ENCODE results near the gene TERT.

The TERT gene

DNA sequence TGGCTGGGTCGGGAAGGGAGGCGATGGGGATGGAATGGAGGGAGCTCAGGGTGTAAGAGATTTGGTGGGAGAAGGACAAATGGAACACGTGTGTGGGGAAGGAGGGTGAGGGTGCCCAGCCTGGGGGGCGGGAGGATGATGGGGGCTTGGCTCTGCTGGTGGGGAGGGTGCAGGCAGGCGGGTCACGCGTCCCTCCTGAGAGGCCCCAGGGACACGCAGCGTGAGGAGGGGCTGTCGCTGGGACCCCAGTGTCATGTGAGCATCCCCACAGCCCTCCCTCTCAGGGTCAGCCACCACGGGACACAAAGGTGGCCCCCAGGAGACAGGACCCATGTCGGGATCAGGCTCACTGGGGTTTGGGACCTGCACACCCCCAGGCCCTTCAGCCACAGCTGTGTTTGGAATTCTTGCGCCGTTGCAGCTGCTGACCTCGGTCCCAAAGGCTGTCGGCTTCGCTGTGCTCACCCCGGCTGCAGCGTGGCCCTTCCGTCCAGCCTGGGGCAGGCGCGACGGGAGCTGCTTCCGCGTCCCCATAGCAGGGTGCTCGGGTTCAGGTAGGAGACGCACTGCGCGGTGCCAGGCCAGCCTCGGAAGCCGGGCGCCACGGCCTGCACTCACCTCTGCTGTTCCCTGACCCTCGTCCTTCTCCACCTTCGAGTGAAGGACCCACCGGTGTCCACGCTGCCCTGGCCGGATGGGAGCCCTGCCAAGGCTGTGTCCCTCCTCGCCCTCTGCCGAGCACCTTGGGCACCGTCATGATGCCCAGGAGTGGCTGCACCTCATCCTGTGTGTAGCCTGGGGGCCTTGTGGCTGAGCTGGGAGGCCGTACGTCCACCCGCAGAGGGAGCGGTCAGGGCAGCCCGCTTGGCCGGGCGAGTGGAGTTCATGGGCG, 88.1 kb downstream of the TERT start:
- DNase-seq (ENCODE audit: low read depth): no peak

DNA sequence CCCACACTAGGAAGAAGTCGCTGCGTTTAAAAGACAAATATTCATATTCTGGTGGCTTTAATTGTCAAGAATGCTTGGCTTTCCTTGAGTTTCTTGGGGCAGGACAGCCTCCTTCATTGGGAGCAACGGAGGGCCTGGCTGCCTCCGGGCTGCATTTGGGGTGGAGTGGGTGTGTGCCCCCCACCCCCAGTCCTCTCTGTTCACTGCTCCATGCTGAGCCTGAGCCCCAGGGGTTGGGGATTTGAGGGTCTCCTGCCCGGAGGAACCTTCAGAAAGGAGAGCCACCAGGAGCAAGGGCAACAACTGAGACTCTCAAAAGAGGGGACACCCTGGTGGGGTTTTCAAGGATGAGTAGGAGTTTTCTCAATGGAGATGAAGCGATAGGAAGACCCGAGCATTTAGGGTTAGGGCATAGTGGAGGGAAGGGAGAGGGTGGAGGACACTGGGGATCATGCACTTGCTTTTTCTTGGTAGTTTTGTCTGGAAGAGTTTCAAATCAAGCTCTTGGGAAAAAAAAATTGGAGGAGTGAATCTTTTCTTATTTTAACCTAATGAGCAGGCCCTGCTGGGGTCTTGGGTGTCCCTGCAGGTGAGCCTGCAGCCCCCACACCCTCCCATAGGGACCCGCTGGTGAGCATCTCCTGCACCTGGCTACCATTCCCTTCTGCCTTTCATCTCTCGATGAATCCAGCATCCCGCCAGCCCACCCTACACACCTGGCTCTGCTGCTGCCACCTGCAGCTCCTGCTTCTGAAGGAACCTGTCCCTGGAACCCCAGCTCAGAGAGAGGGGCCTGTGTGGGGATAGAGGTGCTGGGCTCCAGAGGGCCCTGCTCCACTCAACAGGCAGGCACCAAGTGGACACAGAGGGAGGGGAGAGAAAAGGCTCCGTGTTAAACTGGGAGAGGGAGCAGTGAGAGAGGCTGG, 89.3 kb downstream of the TERT start:
- DNase-seq (ENCODE audit: low read depth): no peak

DNA sequence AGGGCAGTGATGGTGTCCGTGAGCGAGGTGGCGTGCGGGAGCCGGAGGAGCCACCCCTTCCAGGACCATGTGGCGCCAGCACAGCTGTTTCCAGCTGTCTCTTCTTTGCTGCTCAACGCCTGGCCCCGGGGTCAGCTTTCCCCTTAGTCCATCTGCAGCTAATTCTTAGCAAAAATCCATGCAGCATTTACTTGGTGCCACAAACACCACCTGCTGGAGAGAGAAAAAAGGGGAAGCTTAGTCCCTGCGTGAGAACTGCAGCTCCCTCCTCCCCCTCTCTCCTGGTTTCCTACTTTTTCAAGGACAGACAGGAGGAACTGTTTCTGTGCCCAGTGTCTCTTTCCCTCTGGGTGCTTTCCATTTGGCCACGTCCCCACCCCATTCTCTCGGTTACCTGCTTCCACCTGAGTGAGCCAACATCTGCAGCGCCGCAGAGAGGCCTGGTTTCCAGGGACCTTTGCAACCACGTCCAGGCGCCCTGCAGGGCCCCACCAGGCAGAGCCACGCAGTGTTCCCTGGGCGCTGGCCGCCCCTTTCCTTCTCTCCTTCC, 90.1 kb downstream of the TERT start:
- no peak for DNase-seq (ENCODE audit: low read depth)

DNA sequence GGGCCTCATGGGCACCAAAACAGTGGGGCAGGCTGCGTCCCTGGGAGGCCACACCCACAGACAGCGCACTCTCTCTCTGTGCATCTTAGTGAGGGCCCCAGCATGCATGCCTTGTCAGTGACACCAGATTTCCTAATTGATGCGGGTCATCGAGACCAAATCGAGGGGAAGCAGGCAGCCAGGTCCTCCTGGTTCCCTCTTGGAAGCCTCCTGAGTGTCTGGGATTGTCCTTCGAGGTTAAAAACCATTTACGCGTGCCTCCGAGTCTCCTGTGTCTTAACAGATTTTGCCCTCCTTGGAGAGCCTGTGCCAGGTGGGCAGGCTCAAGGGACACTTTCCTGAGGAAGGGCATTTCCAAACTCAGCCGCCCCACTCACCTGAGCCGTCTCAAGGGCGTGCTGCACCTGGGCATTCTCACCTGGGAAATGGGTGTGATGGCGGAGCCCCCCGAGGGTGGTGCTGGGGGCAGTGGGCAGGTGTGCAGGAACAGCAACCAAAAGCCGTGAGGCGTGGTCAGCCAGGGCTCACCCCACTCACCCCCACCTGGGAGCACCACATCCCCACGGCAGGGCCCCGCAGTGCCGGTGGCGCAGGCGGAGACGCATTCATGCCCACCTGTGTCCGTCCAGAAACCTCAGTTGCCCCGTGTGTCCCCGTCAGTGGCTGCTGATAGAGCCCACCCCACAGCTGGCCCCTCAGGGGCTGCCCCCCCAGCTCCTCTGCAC, 90.7 kb downstream of the TERT start:
- DNase-seq (ENCODE audit: low read depth): no peak

DNA sequence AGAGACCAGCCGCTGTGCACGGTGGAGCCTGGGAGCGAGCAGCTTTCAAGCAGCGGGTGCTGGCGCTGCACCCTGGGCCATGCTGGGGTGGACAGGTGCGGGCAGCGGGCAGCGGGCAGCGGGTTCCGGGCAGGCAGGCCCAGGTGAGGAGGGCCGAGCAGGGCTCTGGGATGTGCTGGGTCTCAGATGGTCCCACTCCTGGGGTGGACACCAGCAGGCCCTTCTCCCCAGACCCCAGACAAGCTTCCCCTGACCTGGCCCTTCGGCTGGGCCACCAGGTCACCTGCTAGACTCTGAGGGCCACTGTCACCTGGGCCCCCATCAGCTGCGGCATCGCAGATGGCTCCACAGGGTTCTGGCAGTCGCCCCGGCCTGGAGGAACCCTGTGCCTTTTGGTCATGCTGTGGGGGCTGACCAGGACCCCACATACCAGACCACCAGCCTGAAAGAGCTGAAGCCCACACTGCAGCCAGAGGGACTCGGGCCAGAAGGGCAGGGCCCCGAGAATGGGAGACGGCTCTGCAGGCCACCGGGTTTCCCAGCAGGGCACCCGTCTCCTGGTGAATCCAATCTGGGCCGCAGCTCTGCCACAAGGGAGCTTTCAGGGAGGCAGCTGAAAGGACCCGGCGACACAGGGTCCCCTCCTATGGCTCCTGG, 91.4 kb downstream of the TERT start:
- DNase-seq (ENCODE audit: low read depth): no peak

Data from activated T-helper 1 cell treated with Interleukin-2 at 50 U/mL for 16 hours (primary cell).